Measurements from ENCODE around the gene L3MBTL2. TPM values are rescaled to one million over a fixed set of nuclear protein-coding genes. Genes with fewer than 3 reads are reported as not detected.

The L3MBTL2 gene
- total RNA-seq, 1 donor from 2014 or later = 12.0 TPM

GRCh38 chr22:41274856-41275255 is 69.7 kb downstream of the L3MBTL2 start:
- DNase-seq = no peak

- no peak for DNase-seq
Observed at GRCh38 chr22:41280065-41280464, 75.0 kb downstream of the L3MBTL2 start.

DNA sequence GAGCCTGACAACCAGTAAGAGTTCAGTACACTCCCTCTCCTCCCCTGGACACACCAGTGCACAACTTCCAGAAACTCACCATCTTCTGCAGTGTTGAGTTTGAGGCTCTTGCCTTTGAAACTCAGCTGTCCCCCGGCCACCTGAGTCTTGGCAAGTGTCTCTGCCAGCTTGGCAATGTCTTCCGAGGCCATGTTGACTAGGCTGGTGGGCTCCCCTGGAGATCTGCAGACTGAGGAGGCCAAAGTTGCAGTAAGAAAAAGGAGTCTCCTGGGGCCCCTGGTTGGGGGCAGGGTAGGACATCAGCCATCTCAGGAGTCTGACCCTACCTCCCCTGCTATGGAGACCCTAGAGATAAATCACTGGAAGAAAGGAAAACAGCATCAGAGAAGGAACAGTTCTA is 75.7 kb downstream of the L3MBTL2 start:
- no peak for DNase-seq

Small RNA genes within 50 kb of the gene (small RNA-seq; reads per million reads assigned to genes)
- gene MIR6889 (ENCODE audit: low replicate concordance) = not detected
- gene RNU6-375P (ENCODE audit: low replicate concordance) = not detected

Other genes starting within 250 kb of the L3MBTL2 start
- gene EP300, start 112.7 kb upstream of the L3MBTL2 start, total RNA-seq = 93.5 TPM
- 2.8 TPM for gene CHADL, start 35.6 kb downstream of the L3MBTL2 start, total RNA-seq
- gene RANGAP1, start 80.9 kb downstream of the L3MBTL2 start, total RNA-seq = 26.9 TPM
- gene ZC3H7B, start 96.2 kb downstream of the L3MBTL2 start, total RNA-seq = 28.5 TPM
- 8.9 TPM for gene TEF, start 176.6 kb downstream of the L3MBTL2 start, total RNA-seq
- 21.4 TPM for gene TOB2, start 241.5 kb downstream of the L3MBTL2 start, total RNA-seq

All from skin of body (tissue), 3 donors.